GM12891 (cell line): ENCODE results near the gene ADCY2.

ENCODE experiments used
- PAX5 ChIP-seq: IDR thresholded peaks from 2 replicates; pipeline ENCODE4 v1.6.1; 2011; ENCODE audit warnings: low read length, moderate library complexity, mild to moderate bottlenecking; ENCODE audit not compliant: insufficient read depth, severe bottlenecking
- POLR2A ChIP-seq: IDR thresholded peaks from 2 replicates; pipeline ENCODE4 v1.6.1; 2011; ENCODE audit warnings: low read depth, low read length, control low read depth
- POLR2AphosphoS5 ChIP-seq: IDR thresholded peaks from 2 replicates; pipeline ENCODE4 v1.6.1; 2011; ENCODE audit warnings: low read depth, low read length, control low read depth
- POU2F2 ChIP-seq: IDR thresholded peaks from 2 replicates; pipeline ENCODE4 v1.6.1; 2011; ENCODE audit warnings: low read depth, mild to moderate bottlenecking, control low read depth, low read length, moderate library complexity
- SPI1 ChIP-seq: IDR thresholded peaks from 2 replicates; pipeline ENCODE4 v1.6.1; 2011; ENCODE audit warnings: low read depth, low read length, control low read depth
- TAF1 ChIP-seq: IDR thresholded peaks from 2 replicates; pipeline ENCODE4 v1.6.1; 2011; ENCODE audit warnings: low read depth, low read length, control low read depth

GRCh38 chr5:7773178-7773577 is 377.2 kb downstream of the ADCY2 start:
- TF ChIP-seq POLR2A (no peak), TAF1 (no peak), POLR2AphosphoS5 (no peak), POU2F2 (no peak), PAX5 (no peak), SPI1 (no peak)
